HG02870 (cell line): ENCODE measurements around the gene BBX.
"Not testable (repeated sequence)": the region's sequence is repeated elsewhere in the genome, so short reads cannot be mapped to it uniquely, and the experiment has no call there.

ENCODE experiments used
- ATAC-seq: cut with Tn5 transposase; IDR thresholded peaks from one replicate; pipeline ENCODE4 v1.9.1; 2021; ENCODE audit warnings: mild to moderate bottlenecking, moderate library complexity; ENCODE audit not compliant: unreplicated experiment

The BBX gene

GRCh38 chr3:107540857-107541256 lies 18.1 kb downstream of the BBX start:
- no peak for ATAC-seq

- no peak for ATAC-seq
These were observed 19.9 kb downstream of the BBX start for GRCh38 chr3:107542665-107543064.

DNA sequence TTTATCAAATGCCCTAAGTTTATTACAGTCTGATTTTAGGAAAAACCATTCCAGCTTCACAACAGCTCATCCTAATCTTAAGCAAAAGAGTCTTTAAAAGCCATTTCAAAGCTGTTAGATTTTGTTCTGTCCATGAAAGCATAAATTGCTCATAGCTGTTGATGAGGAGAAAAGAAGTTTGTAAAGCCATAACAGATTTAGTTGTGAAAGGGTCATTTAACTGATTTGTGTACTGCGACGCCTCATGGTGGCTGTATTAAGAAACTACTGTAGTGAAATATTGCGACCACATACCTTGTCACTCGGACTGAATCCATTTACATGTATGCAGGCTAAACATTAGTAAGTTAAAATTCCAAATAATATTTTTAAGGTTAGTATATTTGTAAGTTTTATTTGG lies 20.9 kb downstream of the BBX start:
- no peak for ATAC-seq

GRCh38 chr3:107545680-107546120 lies 22.9 kb downstream of the BBX start:
- no peak for ATAC-seq

GRCh38 chr3:107548601-107549000 lies 25.8 kb downstream of the BBX start:
- ATAC-seq = no peak

- peak; percentile 57 for ATAC-seq
These were observed 32.6 kb downstream of the BBX start for GRCh38 chr3:107555359-107555758.

DNA sequence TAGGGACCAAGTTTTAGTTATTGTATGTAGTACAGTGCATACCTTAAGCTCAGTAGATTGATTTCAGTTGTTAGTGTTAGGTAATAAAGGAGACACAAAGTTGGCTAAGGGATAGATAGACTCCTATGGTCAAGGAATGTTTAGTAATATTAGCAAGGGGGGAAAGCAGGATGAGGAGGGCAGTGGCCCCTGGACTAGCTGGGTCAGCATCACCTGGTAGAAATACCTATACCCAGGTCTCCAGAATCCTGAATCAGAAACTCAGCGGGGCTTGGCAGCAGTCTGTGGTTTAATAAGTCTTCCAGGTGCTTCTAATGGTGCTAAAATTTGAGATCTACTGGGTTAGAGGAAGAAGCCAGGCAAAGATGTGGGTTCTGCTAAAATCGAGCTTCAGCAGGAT lies 35.0 kb downstream of the BBX start:
- no peak for ATAC-seq

DNA sequence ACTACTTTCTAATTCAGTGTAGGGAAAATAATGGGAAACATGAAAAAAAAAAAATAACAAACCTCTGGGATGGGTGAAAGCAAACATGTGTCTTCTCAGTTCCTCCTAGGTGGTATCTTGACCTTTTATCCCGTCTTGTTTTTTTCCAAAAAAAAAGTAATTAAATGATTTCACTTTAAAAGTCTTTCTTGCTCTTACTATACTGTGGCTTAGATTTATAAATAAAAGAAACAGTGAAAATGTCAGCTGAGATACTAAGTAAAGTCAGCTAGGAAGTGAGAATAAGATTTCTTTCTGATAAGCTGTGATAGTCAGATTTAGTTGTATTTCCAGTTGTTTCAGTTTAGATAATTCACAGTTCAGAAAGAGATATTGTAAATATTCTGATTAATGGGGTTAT lies 37.4 kb downstream of the BBX start:
- no peak for ATAC-seq

GRCh38 chr3:107561980-107562379 lies 39.2 kb downstream of the BBX start:
- ATAC-seq = no peak

DNA sequence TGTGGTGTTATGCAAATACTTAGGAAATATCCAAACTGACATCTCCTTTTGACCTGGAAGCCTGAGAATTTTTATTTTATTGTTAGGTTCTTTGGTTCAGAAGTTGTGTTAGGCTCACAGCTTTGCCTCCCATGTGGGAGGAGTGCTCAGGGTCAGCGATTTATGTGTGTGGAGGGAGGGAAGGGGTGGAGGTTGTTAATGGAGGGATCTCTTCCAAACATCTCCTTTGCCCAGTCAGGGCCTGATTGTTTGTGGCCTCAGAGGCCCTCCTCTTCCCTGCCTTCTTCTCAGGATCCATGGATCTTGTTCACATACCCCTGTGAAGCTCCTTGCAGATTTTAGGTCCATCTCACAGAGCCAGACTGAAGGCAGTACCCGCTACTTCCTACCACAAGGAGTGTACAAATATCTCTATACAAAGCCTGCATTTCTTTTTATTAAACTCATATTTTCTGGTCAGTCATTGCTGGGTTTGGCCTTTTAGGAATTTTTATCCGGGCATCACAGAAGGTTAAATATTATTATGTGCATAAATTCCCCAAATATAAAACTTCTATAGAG lies 40.3 kb downstream of the BBX start:
- no peak for ATAC-seq

DNA sequence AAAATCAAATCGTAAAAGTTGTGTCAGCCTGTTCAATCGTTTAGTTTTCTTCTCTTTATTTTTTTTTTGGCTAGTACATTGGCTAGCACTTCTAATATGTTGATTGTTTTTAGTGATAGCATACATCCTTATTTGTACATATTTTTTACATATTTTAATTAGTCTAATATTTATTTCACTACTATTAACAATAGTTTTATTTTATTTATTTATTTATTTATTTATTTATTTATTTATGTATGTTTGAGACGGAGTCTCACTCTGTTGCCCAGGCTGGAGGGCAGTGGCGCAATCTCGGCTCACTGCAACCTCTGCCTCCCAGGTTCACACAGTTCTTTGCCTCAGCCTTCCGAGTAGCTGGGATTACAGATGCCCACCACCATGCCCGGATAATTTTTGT lies 42.5 kb downstream of the BBX start:
- ATAC-seq = not testable (repeated sequence)

DNA sequence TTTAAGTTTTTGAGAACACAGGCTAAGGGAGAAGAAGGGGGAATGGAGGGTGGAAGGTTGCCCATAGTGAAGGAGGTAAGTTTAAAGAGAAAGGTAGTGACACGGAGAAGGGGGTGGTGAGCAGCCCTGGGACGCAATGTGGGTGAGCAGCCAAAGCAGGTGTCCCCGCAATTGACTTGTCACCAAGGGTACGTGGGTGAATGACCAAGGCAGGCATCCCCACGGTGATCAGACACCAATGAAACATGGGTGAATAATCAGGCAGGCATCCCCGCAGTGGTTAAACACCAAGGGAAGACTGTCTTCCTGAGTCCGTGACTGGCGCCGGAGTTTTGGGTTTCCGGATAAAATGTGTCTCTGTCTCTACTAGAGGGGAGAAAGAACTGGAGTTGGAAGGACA lies 48.3 kb downstream of the BBX start:
- not testable (repeated sequence) for ATAC-seq

GRCh38 chr3:107571492-107571891 lies 48.7 kb downstream of the BBX start:
- not testable (repeated sequence) for ATAC-seq

DNA sequence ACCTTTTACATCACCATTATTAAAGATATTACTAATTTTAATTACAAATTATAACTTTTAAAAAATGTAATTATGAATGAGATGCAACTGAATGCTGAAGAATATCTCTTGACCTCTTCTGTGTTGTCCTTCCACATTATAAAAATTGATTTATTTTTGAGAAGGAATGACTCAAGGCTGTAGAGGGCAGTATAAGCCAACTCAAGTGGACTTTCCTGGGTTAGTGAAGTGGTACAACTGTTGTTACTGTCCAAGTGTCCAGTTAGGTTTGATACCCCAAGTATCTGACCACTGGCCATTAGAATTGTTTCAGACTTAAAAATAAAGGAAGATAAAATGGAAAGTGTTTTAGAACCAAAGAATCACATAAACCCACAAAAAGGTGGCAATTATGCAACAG lies 51.9 kb downstream of the BBX start:
- no peak for ATAC-seq

DNA sequence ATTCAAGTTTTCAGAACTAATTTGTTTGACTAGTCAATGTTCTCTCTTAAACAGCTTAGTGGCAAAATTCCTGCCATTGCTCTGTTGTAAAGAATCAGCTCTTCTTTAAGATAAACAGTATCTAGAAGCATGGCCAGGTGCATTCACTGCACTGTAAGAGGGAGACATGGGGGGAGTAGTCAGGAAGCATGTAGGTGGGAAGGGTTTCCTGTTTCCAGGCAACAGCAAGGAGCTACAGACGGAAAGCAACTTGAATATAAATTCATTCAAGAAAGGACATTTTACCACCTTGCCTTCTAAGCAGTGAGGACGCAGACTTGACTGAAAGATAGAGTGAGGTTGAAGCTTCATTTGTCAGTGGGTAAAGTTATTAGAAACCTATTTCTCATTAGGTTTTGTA lies 55.3 kb downstream of the BBX start:
- no peak for ATAC-seq

DNA sequence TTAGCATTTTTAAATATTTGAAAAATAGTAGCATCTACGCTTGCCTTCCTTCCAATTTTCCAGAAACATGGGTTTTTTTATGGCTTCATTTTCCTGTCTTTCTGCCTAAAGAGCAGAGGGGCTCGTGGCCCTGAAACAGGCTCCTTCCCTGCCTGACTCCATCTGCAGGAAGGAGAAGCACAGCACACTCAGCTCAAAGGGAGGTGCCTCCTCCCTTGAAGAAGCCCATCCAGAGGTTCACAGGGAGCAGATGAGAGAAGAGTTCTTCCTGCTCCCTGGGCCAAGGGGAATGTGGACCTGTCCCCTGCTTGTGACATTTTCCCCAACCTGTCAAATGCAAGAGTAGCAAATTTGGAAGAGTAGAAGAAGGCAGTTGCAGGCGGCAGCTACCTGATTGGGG lies 55.8 kb downstream of the BBX start:
- no peak for ATAC-seq

DNA sequence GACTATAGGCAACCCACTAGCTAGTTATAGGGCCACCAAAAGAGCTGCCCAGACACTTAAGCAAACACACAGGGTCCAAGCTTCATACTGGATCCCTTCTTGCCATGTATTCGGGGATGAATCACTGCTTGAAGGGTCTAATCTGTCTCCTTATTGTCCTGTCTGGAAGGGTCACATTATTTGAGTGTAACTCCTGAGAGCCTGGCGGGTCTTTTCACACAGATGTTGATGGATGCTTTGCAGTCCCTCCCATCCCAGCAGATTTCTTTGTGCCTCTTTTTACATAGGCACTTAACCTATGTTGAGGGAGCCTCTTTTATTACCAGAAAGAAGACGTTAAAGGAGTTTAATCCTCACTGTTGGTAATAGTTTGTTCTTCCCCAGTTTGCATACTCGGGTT lies 56.6 kb downstream of the BBX start:
- ATAC-seq = no peak

- no peak for ATAC-seq
These were observed 58.5 kb downstream of the BBX start for GRCh38 chr3:107581230-107581629.

- ATAC-seq = no peak
These were observed 65.5 kb downstream of the BBX start for GRCh38 chr3:107588217-107588616.

- ATAC-seq = peak; percentile 60
These were observed 66.7 kb downstream of the BBX start for GRCh38 chr3:107589454-107589853.

DNA sequence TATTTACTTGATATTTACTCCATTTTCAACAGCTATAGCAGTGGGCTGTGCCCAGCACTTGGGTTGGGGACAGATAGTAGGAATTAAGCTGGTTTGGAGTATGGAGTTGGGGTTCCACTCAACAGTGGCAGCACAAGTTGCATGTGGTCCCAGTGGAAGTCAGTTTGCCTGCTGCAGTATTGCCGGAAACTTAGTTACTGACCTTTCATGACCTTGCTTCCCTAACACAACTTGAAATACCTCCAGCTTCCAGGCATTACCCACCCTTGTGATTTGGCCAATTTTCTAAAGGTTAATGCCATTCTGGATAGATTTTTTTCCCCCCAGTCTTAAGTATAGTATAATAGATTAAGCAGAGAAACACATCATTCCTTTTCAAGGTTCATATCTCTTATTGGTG lies 68.0 kb downstream of the BBX start:
- no peak for ATAC-seq

- ATAC-seq = no peak
These were observed 69.3 kb downstream of the BBX start for GRCh38 chr3:107592073-107592472.

GRCh38 chr3:107594870-107595269 lies 72.1 kb downstream of the BBX start:
- no peak for ATAC-seq

DNA sequence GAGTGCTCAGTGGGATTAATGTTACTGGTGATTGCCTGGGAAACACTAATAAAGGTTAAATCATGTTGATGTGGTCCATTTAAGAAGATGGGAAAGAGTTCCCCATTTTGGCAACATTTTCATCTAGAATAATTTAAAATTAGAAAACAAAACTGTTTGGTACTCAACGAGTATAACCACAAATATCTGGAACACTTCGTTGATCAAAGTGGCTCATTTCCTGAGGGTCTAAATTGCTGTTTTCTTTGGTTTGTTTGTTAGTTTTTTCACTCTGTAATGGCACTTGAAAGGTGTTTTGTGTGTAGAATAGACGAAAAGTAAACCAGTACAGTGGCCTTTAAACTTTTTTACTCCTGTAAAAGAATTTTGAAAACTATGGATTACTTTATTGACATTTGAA lies 73.9 kb downstream of the BBX start:
- ATAC-seq = no peak
